ENCODE data around the gene HRG.
"Not testable (repeated sequence)": the region's sequence is repeated elsewhere in the genome, so short reads cannot be mapped to it uniquely, and the experiment has no call there.

The HRG gene, protein sequence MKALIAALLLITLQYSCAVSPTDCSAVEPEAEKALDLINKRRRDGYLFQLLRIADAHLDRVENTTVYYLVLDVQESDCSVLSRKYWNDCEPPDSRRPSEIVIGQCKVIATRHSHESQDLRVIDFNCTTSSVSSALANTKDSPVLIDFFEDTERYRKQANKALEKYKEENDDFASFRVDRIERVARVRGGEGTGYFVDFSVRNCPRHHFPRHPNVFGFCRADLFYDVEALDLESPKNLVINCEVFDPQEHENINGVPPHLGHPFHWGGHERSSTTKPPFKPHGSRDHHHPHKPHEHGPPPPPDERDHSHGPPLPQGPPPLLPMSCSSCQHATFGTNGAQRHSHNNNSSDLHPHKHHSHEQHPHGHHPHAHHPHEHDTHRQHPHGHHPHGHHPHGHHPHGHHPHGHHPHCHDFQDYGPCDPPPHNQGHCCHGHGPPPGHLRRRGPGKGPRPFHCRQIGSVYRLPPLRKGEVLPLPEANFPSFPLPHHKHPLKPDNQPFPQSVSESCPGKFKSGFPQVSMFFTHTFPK

DNA sequence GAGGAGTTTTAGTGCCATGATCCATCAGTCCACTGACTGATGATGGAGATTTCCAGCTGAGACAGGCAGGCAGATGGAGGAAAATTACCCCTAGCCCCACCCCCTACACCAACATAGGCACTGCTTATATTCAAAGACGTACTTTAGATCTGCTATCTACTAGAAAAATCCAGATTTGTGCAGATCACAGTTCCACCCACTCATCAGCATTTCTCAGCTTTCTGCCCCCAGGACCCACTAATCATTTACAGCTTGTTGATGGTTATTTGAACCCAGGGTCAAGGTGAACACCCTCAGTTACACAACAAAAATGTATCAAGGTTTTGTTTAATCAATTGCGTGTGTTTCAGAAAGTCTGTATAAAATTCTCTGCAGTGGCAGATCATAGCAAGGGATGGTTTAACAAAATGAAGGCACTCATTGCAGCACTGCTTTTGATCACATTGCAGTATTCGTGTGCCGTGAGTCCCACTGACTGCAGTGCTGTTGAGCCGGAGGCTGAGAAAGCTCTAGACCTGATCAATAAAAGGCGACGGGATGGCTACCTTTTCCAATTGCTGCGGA, at the start of gene HRG:
TSS of gene HRG (plus strand) at position 390 of the 564 bp plus-strand sequence. CDS start at position 408, 18 bp downstream.
- ATAC-seq = no peak

DNA sequence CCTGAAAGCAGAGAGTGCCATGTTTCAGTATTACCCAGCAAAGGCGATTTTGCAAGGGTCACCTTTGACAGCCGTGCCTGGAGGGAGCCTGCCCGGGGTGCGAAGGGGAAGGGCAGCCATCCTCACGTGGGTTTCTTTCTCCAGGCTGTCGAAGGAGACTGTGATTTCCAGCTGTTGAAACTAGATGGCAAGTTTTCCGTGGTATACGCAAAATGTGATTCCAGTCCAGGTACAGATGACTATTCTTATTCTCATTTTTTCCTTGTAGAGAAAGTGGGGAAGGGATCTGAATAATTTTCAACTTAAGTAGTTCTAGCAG, 49.6 kb upstream of the HRG start:
- no peak for ATAC-seq

DNA sequence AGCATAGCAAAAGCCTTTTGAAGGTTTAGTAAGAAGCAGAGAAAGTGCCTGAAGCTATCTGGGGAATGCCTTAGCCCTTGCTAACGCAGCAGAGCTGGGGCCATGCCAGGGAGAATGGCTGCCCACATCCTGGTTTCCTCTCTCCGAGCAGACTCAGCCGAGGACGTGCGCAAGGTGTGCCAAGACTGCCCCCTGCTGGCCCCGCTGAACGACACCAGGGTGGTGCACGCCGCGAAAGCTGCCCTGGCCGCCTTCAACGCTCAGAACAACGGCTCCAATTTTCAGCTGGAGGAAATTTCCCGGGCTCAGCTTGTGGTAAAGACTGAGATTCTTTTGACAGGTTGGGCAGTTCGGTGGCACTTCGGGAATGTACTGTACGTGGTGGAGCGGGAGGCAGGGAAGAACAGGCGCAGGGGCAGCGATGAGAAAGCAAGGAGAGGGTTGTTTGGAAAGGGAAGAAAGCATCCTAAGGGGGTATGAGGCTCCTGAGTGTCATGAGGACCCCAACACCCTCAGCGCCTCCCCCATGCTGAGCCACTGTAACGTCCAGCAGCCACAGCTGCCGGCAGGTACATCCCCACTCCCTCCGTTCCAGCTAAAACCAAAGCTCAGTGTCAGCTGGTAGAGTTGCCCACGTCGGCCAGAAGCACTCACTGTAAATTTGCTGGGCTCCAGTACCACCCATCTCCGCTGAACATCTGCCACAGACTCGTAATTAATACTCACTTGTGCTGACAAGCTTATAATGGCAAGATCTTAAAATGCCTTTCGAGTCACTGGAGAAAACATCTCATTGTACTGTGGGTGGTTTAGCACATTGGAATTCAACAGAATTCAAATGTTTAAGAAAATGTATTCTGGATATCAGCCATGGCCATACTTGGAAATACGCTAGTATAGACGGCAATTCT, 48.5 kb upstream of the HRG start:
- ATAC-seq = peak; percentile 98 to 99

DNA sequence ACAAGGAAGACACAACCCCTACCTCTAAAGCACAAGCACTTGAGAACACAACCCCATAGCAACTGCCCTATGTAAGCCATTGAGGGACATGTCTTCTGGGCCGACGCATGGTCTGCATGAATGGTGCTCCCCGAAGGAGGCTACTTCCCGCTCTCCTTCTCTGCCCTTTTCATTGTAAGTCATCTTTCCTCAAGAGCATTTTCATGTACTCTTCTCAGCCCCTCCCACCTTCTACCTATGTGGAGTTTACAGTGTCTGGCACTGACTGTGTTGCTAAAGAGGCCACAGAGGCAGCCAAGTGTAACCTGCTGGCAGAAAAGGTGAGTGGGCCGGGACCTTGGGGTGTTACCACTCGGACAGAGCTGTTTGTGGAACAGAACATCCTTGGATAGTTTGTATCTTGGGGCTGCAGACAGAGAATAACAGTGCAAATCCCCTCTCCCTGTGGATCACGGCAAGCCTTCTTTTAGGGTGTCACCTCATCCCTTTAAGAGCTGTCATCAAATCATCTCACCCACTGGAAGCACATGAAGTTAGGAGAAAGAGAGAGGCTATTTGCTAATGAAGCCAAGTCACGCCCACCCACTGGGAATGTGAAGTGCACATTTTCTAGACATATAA, 47.4 kb upstream of the HRG start:
- ATAC-seq = no peak

DNA sequence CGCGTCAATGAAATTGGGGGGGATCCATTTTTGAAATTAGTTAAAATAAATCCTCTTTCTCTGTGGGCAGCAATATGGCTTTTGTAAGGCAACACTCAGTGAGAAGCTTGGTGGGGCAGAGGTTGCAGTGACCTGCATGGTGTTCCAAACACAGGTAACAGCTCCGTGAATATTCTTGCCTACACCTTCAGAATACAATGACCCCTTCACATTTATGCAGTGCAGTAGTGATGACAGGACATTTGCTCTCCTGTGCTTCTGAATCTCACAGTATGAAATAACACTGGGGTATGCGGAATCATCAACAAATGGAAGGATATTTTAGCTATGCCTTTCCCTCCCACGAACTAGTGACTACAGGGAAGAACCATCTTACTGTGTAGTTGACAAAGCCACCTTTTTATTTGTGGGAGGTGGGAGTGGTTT, 46.0 kb upstream of the HRG start:
- no peak for ATAC-seq

DNA sequence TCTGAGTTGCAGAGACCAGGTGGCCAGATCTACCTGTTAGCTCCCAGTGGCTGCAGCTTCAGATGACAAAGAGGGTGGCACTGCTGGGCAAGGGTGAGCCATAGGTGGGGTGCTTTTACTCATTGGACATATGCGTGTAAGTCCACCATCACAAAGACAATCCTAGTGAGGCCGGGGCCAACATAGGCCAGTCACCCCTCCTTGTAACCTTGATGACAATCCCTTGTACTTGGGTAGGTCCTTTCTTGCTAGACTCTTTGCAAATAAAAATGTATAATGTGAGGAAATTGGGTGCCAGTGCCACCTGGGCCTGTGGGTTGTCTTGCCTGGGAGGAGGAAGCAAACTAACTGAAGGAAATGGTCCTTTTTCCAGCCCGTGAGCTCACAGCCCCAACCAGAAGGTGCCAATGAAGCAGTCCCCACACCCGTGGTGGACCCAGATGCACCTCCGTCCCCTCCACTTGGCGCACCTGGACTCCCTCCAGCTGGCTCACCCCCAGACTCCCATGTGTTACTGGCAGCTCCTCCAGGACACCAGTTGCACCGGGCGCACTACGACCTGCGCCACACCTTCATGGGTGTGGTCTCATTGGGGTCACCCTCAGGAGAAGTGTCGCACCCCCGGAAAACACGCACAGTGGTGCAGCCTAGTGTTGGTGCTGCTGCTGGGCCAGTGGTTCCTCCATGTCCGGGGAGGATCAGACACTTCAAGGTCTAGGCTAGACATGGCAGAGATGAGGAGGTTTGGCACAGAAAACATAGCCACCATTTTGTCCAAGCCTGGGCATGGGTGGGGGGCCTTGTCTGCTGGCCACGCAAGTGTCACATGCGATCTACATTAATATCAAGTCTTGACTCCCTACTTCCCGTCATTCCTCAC, 45.4 kb upstream of the HRG start:
- ATAC-seq = no peak

DNA sequence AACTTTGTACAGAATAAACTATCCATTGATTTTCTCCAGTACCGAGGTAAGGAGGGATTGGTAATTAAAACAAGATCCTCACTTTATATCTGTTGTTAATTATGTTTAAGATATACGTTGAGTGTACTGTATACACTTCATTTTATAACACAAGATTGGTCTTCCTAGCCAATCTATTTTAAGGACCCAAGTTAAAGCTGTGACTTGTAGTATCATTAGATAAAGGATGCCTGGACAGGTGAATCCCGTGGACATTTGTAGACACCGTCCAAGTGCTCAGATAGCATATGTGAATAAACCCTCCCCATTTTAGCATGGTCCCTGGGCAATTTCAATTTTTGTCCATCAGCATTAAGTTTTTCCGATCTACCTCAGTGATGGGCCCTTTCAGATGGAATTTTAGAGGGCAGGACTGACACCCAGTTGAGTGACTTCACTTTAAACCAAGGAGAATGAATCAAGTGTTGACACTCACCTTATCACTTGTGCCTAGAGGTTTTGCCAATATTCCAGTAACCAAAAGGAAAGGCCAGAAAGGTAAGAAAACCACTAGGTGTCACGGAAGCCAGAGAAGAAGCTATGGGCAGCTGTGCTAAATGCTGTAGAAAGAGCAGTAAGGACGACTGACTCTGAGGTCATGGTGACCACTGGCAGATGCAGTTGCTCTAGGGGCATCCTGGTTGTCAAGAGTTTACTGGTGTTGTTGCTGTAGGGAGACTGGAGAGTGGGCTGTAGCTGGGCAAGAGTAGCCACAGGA, 43.7 kb upstream of the HRG start:
- no peak for ATAC-seq

DNA sequence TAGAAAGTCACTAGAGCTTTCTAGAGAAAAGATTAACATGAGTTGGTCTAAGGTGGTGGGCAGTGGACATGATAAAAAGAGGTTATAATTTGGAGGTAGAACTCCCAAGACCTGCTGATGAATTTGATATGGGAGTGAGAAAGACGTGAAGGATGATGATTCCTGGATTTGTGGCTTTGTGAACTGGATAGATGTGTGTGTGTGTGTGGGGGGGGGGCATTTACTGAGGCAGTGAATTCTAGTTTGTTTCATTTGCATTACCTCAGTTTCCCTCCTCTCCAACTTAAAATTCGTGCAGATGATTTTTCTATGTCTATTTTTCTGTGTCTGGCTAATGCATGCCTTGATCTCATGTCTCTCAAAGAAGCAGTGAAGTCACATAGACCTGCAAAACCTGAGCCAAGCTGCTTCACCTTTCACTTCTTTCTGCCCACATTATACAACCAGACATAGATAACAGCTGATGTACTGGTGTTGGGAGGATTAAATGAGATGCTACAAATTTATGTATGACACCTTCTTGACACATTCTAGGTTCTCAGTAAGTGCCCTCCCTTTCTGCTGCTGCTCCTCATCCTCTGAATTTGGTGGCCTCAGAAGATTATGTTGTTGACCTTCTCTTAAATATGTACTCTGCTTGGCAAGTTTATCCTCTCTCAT, 43.0 kb upstream of the HRG start:
- no peak for ATAC-seq

DNA sequence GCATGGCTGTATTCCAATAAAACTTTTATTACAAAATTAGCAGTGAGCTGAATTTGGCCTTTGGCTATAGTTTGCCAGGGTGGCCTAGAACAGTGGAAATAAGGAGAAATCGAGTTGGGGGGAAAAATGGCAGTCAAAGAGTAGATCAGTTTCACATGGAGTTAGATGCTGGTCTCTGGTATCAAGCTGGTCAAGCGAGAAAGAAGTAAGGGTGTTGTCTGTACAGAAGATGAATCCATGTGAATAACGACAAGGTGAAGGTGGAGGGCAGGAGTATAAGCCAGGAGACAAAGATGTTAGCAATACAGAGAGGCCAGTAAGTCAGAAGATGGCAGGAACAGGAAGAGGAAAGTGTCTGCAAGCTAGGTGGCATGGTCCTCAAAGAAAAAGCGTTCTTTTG, 41.2 kb upstream of the HRG start:
- no peak for ATAC-seq

DNA sequence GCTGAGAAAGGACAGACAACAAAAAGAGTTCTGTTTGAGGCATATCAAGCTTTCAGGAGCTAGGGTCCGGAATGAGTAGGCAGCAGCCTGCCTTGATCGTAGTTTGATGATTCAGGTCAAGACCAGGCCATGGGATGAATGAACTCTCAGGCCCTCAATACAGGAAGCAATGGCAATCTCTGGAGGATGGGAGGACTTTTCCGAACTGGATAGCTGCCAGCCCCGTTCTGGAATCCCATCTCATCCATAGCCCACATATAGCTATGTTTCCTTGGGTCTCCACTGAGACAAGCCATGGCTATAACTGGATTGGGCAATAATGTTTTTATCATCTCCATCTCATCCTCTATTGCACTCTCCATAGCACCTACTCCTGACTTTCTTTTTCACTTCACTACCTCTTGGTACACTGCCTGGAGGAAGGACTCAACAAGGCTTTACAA, 40.2 kb upstream of the HRG start:
- ATAC-seq = no peak

DNA sequence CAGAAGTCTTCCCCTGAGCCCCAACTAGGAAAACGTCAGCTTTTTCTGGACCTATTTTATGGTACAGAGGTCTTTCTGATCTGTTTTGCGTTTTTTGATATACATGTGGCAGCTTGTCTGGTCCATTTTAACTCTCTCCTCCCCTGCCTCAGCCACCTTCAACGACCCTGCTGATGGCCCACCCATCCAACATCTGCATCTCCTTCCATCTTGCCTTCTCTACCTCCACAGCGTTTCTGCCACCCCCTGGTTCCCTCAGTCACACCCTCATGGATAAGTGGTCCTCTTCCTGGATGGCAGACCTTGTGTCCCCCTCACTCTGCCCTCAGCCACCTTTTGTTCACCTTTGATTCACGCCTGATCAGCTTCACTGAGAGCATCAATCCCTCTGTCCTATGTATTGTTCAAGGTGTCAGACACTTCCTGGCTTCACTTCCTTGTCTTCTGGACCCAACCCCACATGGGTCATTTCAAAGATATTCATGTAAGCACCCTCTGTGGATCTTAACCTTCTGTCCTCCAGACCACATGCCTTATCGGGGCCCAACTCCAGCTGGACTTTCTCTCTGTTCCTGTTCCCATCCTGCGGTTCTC, 39.5 kb upstream of the HRG start:
- no peak for ATAC-seq

DNA sequence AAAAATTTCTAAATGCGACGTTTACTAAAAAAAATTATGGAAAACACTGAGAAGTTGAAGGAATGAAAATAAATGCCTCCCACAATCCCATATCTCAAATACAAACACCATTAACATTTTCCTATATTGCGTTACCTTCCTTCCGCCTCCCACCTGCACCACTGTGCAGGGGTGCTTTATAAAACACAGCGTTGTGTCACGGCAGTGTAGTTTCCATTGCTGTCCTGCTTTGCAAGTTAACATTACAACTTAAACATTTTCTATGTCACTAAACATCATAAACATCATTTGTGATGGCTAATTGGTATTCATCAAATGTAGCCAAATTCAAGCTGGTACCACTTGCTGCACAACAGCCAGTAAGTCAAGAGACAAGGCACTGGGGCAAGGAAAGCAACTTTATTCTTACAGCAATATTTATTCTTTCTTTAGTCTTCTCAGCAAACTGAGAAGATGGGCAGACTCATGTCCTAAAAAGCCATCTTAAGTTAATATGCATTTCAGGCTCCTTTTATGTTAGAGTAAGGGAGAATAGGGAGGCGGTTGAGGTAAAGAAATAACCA, 37.9 kb upstream of the HRG start:
- no peak for ATAC-seq

DNA sequence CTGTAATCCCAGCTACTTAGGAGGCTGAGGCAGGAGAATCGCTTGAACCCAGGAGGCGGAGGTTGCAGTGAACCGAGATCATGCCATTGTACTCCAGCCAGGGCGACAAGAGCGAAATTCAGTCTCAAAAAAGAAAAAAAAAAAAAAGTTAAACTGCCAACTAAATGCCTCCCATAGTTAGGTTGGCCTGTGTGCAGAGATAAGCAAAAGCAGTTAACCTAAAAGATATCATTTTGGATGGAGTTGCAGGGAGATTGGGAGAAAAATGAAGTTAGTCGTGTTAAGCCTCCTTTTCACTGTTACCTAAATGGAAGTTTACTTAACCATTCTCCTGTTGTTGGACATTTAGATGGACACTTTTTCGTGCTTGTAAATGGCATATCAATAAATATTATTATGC, 37.1 kb upstream of the HRG start:
- ATAC-seq = no peak

DNA sequence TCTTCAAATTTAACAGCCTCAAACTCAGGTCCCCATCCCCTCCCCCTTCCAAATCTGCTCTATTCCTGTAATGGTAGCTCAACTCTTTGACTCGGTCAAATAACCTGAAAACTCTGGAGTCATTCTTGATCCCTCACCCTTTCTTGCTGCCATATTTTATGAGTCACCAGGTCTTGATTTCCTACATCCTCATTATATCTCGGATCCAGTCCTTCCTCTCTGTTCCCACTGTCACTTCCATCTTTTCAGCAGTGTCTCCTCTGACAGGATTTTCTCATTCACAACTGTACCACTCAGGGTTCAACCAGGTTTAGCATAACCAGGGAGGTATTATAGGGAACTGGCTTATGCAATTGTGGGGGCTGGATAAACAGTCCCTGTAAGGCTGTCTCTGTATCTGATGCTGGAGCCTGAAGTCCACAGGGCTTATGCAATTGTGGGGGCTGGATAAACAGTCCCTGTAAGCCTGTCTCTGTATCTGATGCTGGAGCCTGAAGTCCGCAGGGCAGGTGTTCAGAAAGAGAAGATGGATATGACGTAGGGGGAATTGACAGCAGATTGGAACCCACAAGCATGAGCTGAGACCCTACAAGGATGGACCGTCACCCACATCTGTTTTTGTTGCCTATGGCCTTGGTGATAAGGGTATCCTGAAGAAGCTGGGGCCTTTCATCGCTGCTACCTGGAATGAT, 34.7 kb upstream of the HRG start:
- ATAC-seq = no peak

DNA sequence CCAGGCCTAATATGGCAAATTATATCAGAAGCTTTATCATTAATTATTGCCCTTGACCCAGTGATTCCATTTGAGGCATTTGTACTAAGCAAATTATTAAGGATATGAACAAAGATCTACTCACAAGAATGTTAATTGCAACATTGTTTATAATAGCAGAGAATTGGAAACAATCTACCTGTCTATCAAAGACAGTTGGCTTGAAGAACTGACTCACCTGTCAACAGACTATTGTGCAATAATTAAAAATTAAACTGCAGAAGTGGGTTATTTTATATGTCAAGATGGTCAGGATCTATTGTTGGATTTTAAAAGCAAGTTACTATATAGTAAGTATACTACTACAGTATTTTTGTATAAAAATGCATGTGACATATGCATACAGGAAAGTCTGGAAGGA, 32.3 kb upstream of the HRG start:
- ATAC-seq = no peak

DNA sequence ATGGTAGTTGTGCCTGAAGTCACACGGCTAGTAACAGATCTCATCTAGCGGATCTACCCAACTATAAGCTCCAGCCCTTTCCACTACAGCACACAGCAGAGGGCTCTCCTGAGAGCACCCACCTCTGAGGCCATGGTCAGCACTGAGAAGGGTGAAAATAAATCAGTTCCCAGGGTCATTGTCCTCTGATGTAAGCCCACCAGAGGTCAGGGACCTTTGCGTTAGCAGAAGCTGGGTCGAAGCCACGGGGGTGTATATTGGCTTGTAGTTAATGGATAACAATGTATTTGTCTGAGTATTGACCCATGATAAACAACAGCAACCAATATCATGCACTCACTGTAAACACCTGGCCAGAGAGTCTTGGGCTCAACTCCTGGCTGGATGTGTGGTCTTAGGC, 31.6 kb upstream of the HRG start:
- not testable (repeated sequence) for ATAC-seq

DNA sequence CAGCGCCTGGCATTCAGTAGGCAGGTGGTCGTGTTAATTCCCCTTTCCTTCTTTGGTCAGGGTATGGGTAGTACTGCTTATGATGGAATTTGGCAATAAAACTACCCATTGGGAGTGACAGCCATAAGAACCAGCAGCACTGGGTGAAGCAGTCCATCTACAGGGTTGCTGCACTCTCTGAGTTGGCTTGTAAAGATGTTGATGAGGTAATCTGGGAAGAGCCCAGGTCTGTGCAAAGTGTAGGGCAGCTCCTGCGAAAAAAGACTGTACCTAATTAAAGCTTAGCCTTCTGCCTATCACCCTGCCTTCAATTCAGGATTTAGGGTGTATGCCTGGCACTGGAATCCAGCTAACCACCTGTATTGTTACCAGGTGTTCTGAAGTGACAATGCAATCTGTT, 30.3 kb upstream of the HRG start:
- ATAC-seq = no peak

DNA sequence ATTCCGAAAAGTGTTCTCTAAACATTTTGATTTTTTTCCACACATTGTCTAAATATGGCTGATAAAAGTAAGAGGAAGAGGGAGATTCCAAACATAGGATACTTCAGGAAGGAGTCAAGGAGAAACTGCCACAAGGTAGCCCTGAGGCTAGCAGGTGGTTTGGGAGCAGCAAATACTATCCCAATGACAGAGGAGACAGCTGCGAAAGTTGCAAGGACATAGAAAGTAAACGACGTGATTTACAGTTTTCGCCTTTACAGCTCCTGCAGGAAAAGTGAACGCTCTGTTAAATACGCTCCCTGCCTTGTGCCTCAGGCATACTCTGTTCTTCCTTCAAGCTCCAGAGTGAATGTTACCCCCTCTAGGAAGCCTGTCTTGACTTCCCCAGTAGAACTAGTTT, 29.3 kb upstream of the HRG start:
- ATAC-seq = no peak

DNA sequence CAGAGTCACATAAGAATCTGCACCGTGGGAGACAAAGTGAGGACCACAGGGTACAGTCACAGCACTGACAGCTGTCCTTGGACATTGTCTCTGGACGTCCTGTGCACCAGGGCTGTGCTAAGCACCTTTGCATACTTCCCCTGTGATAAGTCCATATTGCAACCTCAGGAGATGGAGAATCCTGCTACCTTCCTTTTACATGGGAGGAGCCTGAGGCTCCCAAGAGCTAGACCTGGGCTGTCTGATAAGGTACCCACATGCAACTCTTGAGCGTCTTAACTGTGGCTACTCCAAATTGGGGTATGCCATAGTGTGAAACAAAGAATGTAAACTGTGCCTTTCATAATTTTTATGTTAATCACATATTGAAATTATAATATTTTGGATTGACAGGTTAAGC, 28.1 kb upstream of the HRG start:
- no peak for ATAC-seq

Data from activated CD4-positive, CD25-positive, alpha-beta regulatory T cell treated with anti-CD3 and anti-CD28 coated beads, Interleukin-2, amount 50 U/mL, for 24 hours (primary cell).